HepG2 (cell line): ENCODE data around the gene RNASE13. TPM values are rescaled to one million over a fixed set of nuclear protein-coding genes. Genes with fewer than 3 reads are reported as not detected.

ENCODE experiments used
- CENPX ChIP-seq: sonication (generic); formaldehyde crosslinking; IDR thresholded peaks from 2 replicates; pipeline ENCODE4 v1.9.0; 2021; ENCODE audit warnings: mild to moderate bottlenecking, missing genetic modification reagents, moderate library complexity
- HOXD1 ChIP-seq: sonication (generic); formaldehyde crosslinking; IDR thresholded peaks from 2 replicates; pipeline ENCODE4 v1.5.0; 2020; ENCODE audit warnings: missing genetic modification reagents
- MZF1 ChIP-seq: sonication (generic); formaldehyde crosslinking; IDR thresholded peaks from 2 replicates; pipeline ENCODE4 v1.8.1; 2023; ENCODE audit warnings: mild to moderate bottlenecking, missing genetic modification reagents, borderline replicate concordance
- NCOA5 ChIP-seq: sonication (generic); formaldehyde crosslinking; IDR thresholded peaks from 2 replicates; pipeline ENCODE4 v1.4.0; 2020; ENCODE audit warnings: missing genetic modification reagents
- POLR2AphosphoS2 ChIP-seq: IDR thresholded peaks from 2 replicates; pipeline ENCODE4 v1.6.1; 2011; ENCODE audit warnings: low read depth, low read length, improper control_type of control experiment
- ZBTB39 ChIP-seq: sonication (generic); formaldehyde crosslinking; IDR thresholded peaks from 2 replicates; pipeline ENCODE4 v1.5.0; 2020; ENCODE audit warnings: missing genetic modification reagents
- ZNF577 ChIP-seq: sonication (generic); formaldehyde crosslinking; IDR thresholded peaks from 2 replicates; pipeline ENCODE4 v1.4.0; 2020; ENCODE audit warnings: mild to moderate bottlenecking, low read depth, missing genetic modification reagents, borderline replicate concordance
- polyA plus RNA-seq, 8 experiments: library from polyadenylated mRNA; depleted of rRNA in 3 of 8; stranded (reverse) in 7 of 8; unstranded in 1 of 8; fragments of >200 nt; fragmentation: Illumina TruSeq in 4 of 8; extraction: Trizol in 4 of 8; gene quantifications; 2 replicates each; pipeline versions ENCODE4 v1.2.1 to v1.2.3, GENCODE V29; 2011 to 2016; ENCODE audit warnings: low read depth in 4 of 8, missing spikeins in 1 of 8, mixed read lengths in 1 of 8; ENCODE audit not compliant: insufficient read depth in 1 of 8
- total RNA-seq, 5 experiments: library from RNA; depleted of rRNA; stranded (reverse); fragments of >200 nt; fragmentation: Illumina TruSeq; extraction: Trizol; gene quantifications; 2 replicates each; pipeline ENCODE4 v1.2.3, GENCODE V29; 2016; ENCODE audit warnings: low read depth in 1 of 5
- TF ChIP-seq, protein P1 (sequence below), 2 experiments: sonication (generic) in 1 of 2; formaldehyde crosslinking in 1 of 2; IDR thresholded peaks; 2 replicates each; pipeline versions ENCODE4 v1.6.1 to v1.9.0; 2014 to 2022; ENCODE audit warnings: antibody characterized with exemption in 1 of 2, borderline replicate concordance in 1 of 2, inconsistent platforms in 1 of 2, low read depth in 1 of 2, missing genetic modification reagents in 1 of 2
- TF ChIP-seq, protein P2 (sequence below): sonication (generic); formaldehyde crosslinking; IDR thresholded peaks from 2 replicates; pipeline ENCODE4 v1.5.1; 2020; ENCODE audit warnings: missing genetic modification reagents, mild to moderate bottlenecking, borderline replicate concordance
- TF ChIP-seq, protein P3 (sequence below): sonication (generic); formaldehyde crosslinking; IDR thresholded peaks from 2 replicates; pipeline ENCODE4 v1.4.0; 2020; ENCODE audit warnings: mild to moderate bottlenecking, missing genetic modification reagents
- TF ChIP-seq, protein P4 (sequence below): sonication (generic); formaldehyde crosslinking; IDR thresholded peaks from 2 replicates; pipeline ENCODE4 v1.4.0; 2020; ENCODE audit warnings: mild to moderate bottlenecking, missing genetic modification reagents
- TF ChIP-seq, protein P5 (sequence below): sonication (generic); formaldehyde crosslinking; IDR thresholded peaks from 2 replicates; pipeline ENCODE4 v1.5.0; 2020; ENCODE audit warnings: mild to moderate bottlenecking, missing genetic modification reagents

RNASE13 gene
- total and polyA plus RNA-seq, 2 of the 13 experiments (the other 11 are each of a cell fraction or from before 2014, with no cell fraction given): 1.0 TPM; not detected in 1

DNA sequence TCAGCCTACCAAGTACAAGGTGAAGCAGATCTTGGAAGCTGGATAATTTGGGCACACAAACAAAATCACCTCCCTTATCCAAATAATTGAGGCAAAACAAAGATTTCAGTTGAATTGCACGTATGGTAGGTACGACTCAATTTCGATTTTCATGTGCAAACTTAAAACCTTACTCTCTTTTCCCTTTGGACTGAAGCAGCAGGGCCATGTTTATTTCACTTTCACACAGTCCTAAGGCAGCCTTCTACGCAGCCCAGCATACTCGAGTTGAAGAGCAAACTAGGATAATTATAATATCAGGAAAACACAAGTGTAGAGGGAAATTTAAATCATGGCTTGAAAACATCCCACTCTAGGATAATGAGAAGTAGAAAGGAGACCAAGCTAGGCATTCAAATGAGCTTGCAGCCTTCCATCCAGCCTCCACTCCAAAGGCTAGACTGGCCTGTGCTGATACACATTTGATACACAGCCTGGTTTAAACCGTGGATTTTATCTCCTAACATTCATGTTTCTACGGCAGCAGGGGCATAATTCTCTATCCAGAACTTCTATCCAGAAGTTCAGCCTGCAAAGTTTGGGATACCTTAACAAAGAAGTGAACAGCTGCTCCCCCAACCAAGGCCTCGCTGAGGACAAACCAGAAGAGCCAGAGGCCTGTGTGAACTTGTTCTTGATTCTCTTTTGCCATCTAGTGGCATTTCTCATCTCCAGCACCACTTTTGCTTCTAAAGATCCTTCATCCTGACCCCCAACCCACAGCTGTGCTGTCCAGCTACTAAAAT is 5.2 kb upstream of the RNASE13 start (continued):
- TF ChIP-seq NCOA5 (CRISPR knock-in tag) (no peak), ZBTB39 (CRISPR knock-in tag) (no peak), MZF1 (no peak), POLR2AphosphoS2 (no peak), ZNF577 (CRISPR knock-in tag) (no peak), CENPX (no peak), HOXD1 (CRISPR knock-in tag) (no peak)
- TF ChIP-seq, protein P1, sequence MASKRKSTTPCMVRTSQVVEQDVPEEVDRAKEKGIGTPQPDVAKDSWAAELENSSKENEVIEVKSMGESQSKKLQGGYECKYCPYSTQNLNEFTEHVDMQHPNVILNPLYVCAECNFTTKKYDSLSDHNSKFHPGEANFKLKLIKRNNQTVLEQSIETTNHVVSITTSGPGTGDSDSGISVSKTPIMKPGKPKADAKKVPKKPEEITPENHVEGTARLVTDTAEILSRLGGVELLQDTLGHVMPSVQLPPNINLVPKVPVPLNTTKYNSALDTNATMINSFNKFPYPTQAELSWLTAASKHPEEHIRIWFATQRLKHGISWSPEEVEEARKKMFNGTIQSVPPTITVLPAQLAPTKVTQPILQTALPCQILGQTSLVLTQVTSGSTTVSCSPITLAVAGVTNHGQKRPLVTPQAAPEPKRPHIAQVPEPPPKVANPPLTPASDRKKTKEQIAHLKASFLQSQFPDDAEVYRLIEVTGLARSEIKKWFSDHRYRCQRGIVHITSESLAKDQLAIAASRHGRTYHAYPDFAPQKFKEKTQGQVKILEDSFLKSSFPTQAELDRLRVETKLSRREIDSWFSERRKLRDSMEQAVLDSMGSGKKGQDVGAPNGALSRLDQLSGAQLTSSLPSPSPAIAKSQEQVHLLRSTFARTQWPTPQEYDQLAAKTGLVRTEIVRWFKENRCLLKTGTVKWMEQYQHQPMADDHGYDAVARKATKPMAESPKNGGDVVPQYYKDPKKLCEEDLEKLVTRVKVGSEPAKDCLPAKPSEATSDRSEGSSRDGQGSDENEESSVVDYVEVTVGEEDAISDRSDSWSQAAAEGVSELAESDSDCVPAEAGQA (IDR thresholded peaks at IDR 0.05; ENCODE audit: low read depth): no peak
- TF ChIP-seq, protein P1 (CRISPR knock-in tag; IDR thresholded peaks at IDR 0.05; ENCODE audit: borderline replicate concordance): no peak
- TF ChIP-seq, protein P2, sequence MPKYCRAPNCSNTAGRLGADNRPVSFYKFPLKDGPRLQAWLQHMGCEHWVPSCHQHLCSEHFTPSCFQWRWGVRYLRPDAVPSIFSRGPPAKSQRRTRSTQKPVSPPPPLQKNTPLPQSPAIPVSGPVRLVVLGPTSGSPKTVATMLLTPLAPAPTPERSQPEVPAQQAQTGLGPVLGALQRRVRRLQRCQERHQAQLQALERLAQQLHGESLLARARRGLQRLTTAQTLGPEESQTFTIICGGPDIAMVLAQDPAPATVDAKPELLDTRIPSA (CRISPR knock-in tag): no peak
- TF ChIP-seq, protein P3, sequence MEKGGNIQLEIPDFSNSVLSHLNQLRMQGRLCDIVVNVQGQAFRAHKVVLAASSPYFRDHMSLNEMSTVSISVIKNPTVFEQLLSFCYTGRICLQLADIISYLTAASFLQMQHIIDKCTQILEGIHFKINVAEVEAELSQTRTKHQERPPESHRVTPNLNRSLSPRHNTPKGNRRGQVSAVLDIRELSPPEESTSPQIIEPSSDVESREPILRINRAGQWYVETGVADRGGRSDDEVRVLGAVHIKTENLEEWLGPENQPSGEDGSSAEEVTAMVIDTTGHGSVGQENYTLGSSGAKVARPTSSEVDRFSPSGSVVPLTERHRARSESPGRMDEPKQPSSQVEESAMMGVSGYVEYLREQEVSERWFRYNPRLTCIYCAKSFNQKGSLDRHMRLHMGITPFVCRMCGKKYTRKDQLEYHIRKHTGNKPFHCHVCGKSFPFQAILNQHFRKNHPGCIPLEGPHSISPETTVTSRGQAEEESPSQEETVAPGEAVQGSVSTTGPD: 0 out of 2 replicates have a peak, but pooled peaks have one; percentile 26
- TF ChIP-seq, protein P4, sequence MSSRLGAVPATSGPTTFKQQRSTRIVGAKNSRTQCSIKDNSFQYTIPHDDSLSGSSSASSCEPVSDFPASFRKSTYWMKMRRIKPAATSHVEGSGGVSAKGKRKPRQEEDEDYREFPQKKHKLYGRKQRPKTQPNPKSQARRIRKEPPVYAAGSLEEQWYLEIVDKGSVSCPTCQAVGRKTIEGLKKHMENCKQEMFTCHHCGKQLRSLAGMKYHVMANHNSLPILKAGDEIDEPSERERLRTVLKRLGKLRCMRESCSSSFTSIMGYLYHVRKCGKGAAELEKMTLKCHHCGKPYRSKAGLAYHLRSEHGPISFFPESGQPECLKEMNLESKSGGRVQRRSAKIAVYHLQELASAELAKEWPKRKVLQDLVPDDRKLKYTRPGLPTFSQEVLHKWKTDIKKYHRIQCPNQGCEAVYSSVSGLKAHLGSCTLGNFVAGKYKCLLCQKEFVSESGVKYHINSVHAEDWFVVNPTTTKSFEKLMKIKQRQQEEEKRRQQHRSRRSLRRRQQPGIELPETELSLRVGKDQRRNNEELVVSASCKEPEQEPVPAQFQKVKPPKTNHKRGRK (CRISPR knock-in tag): no peak
- TF ChIP-seq, protein P5, sequence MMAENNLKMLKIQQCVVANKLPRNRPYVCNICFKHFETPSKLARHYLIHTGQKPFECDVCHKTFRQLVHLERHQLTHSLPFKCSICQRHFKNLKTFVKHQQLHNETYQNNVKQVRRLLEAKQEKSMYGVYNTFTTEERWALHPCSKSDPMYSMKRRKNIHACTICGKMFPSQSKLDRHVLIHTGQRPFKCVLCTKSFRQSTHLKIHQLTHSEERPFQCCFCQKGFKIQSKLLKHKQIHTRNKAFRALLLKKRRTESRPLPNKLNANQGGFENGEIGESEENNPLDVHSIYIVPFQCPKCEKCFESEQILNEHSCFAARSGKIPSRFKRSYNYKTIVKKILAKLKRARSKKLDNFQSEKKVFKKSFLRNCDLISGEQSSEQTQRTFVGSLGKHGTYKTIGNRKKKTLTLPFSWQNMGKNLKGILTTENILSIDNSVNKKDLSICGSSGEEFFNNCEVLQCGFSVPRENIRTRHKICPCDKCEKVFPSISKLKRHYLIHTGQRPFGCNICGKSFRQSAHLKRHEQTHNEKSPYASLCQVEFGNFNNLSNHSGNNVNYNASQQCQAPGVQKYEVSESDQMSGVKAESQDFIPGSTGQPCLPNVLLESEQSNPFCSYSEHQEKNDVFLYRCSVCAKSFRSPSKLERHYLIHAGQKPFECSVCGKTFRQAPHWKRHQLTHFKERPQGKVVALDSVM: peak; percentile 87
